HL-60/S4 treated with phorbol 12-myristate 13-acetate at 8.2 ng/mL for 4 days and 3 days (cell line): ENCODE measurements around the gene FOXP1.

Source experiments
- in situ Hi-C: fragments of 300-500 bp; cut with MboI; formaldehyde crosslinking; loops from 2 replicates; pipeline ENCODE4 v1.15.0; 2022; ENCODE audit warnings: low sequenced_read_pairs

The FOXP1 gene

DNA sequence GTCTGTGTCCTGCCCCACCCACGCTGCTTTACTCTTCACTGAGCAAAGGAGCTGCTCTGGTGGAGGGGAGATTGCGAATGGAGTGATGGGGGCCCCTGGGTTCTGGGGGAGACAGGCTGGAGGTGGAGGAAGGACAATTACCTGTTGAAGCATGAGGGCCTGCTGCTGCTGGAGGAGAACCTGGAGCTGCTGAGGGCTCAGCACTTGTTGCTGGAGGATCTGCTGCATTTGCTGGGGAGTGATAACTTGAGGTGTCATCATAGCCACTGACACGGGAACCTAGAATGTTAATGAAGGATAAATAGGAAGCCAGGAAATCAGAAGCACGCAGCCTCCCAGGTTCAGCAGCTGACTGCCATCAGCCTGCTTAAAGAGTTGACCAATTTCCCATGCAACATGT is 530.0 kb downstream of the FOXP1 start:
- in situ Hi-C loops = no loop called here

DNA sequence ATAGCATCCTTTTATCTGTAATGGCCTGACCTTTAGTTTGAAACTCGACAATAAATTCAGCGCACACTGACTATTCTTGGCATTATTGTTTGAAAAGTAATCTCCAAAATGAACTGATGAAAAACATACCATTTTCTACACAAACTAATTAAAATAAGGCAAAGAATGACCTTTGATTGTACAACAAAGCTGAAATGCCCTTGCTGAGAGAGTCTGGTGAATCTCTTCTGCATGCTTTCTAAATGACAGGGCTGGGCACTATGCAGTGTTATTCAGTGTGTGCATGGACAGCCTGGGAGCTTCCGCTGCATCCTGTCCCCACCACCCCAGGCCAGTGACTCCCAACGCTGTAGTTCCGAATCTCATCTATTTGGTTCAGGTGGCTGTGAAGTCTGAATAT is 530.8 kb downstream of the FOXP1 start:
- in situ Hi-C loops = no loop called here

- in situ Hi-C loops = no loop called here
Observed at GRCh38 chr3:71051893-71052687, 531.4 kb downstream of the FOXP1 start.

- in situ Hi-C loops = no loop called here
Observed at GRCh38 chr3:71051259-71051595, 532.3 kb downstream of the FOXP1 start.

GRCh38 chr3:71050538-71051258 is 532.8 kb downstream of the FOXP1 start:
- in situ Hi-C loops = no loop called here

DNA sequence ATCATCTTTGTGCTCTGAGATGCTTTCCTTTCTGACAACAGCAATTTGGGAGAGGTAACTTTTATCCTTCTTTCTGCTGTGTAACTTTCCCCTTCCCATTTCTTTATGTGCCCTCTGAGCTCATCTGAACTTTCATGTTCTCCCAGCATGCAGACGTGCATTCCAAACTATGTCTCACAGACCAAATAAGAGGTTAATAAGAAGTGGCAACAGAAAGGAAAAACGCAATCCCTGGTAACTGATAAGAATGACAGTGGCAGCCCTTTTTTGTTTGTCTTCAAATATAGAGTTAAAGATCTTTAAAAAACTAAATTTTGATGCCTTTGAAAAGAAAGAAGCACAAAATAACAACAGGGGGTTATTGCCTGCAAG is 533.4 kb downstream of the FOXP1 start:
- in situ Hi-C loops = no loop called here

DNA sequence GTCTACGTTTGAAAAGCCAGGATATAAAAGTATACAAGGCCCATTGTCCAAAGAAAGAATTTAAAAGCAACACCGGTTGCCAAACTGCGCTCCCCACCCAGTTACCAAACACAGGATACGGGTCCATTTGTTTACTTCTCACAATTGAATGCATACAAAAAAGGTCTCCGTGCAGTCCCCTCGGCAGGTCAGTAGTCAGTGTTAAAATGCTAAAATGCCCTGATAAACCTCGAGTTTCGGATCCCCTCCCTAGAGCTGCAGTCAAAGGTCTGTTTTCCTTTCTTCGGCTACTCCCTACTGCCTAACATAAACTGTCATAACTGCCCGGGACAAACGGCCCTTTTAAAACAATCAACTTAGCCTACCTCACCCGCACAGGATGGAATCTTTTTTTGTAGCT is 534.6 kb downstream of the FOXP1 start:
- in situ Hi-C loops = no loop called here

- in situ Hi-C loops = no loop called here
Observed at GRCh38 chr3:71047616-71048531, 535.7 kb downstream of the FOXP1 start.

DNA sequence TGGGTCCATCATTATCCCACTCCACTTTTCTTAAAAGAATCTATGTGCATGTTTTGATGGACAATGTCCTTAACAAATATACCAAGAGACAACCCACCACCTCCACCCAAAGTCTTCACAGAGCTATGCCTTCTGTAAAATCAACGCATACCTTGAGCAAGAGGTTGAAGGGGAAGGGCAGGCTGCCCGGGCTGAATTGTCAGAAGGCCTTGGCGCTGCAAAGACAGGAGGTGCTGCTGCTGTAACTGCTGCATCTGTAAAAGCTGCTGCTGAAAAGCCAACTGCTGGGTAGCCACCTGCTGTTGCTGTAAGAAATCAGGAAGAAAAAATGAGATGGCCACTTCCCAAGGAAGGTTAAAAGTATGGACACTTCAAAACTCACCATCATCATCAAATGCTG is 536.7 kb downstream of the FOXP1 start:
- in situ Hi-C loops = no loop called here

- in situ Hi-C loops = no loop called here
Observed at GRCh38 chr3:71045917-71046282, 537.6 kb downstream of the FOXP1 start.

GRCh38 chr3:71045212-71045916 is 538.2 kb downstream of the FOXP1 start:
- in situ Hi-C loops = no loop called here

DNA sequence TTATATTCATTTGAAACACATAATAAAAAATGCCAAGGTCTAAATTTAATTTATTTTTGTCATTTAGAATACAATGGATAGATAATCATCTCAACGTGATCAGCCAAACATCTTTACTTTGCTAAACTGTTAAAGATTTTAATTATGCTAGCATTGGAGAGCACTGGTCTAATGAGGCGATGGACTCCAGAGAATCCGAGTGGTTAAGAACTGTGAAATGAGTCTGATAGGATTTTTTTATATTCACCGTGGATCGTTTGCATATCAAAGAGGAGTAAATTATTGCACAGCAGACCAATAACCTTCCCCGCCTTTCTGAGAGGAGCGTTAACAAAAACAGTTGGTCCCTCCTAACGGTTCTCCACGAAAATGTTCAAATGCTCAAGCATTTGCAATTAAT is 540.8 kb downstream of the FOXP1 start:
- in situ Hi-C loops = no loop called here

DNA sequence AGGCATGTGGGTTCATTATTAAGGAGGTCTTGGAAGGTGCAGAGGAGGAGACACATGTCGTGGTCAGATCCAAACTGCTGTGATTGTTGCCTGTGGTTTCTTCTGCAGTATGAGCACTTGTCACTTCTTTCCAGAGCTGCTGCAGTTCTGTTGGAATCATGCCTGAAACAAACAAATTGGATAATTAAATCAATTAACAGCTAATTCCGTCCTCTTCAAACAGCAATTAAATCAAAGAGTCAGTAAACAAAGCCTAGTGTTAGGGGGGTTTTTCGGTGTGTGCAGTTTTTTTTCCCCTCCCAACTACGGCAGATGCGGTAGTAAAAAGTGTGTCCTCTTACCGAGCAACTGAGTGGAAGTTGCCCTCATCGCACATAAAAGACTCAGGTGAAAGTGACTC is 542.2 kb downstream of the FOXP1 start:
- in situ Hi-C loops = no loop called here

DNA sequence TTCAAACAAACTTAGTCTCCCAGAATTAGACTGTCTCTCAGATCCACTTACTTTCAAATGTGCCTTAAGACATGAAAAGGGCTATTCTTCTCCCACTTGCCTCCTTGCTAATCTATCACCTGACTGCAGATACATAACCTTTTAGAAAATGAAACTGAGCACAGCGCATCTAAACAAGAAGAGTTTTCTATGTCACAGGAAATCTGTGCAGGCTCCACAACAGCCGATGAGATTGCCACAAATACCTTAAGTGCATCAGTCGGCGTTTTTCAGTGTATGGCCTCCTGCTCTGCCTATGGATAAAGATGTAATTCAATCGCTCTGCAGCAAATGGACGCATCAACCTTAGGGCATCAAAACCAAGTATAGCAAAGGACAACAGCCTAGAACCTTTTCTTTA is 544.2 kb downstream of the FOXP1 start:
- in situ Hi-C loops = no loop called here

GRCh38 chr3:71037775-71038174 is 545.8 kb downstream of the FOXP1 start:
- in situ Hi-C loops = no loop called here

GRCh38 chr3:71035886-71036285 is 547.6 kb downstream of the FOXP1 start:
- in situ Hi-C loops = no loop called here

DNA sequence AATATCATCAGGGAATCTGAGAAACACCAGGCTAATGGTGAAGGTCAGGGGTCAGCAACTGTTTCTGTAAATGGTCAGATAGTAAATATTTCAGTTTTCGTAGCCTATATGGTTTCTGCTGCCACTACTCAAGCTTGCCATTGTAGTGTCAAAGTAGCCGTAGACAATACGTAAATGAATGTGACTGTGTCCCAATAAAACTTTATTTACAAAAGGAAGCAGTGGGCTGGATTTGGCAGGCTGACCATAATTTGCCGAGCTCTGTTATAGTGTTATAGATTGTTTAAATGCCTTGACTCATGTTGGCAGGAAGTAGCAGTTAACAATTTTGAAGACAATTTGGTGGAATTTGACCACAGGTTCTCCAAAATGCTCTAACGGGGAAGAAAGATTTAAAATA is 548.2 kb downstream of the FOXP1 start:
- in situ Hi-C loops = no loop called here

GRCh38 chr3:71033681-71034220 is 549.8 kb downstream of the FOXP1 start:
- in situ Hi-C loops = no loop called here

GRCh38 chr3:71031914-71032521 is 551.5 kb downstream of the FOXP1 start:
- in situ Hi-C loops = no loop called here

GRCh38 chr3:71031181-71031580 is 552.3 kb downstream of the FOXP1 start:
- in situ Hi-C loops = no loop called here
